Lower leg skin (tissue), 3 donors: Measurements from ENCODE around the gene DMD.

Source experiments
- CTCF ChIP-seq, 3 donors: fragments of 450-650 bp; IDR thresholded peaks; one replicate each; pipeline ENCODE4 v1.5.1; 2016; ENCODE audit warnings: antibody characterized with exemption in 3 of 3, mild to moderate bottlenecking in 3 of 3, moderate library complexity in 2 of 3
- POLR2A ChIP-seq, 2 donors: fragments of 450-650 bp; IDR thresholded peaks; one replicate each; pipeline ENCODE4 v1.6.1; 2016 to 2017; ENCODE audit warnings: antibody characterized with exemption in 2 of 2, mild to moderate bottlenecking in 1 of 2, moderate library complexity in 1 of 2

GRCh38 chrX:32798990-32799389 is 412.4 kb downstream of the DMD start:
- no peak for TF ChIP-seq CTCF (IDR thresholded peaks at IDR 0.05)
- no peak for TF ChIP-seq POLR2A (IDR thresholded peaks at IDR 0.05)
